ENCODE results near the gene HIGD2B. TPM values are rescaled to one million over a fixed set of nuclear protein-coding genes. Genes with fewer than 3 reads are reported as not detected.
"Not testable (repeated sequence)": the region's sequence is repeated elsewhere in the genome, so short reads cannot be mapped to it uniquely, and the experiment has no call there.

Gene HIGD2B
- total and polyA plus RNA-seq, 9 of the 15 experiments (the other 6 are each of a cell fraction or from before 2014, with no cell fraction given) = 0.04 to 0.18 (median 0.14) TPM; not detected in 6

DNA sequence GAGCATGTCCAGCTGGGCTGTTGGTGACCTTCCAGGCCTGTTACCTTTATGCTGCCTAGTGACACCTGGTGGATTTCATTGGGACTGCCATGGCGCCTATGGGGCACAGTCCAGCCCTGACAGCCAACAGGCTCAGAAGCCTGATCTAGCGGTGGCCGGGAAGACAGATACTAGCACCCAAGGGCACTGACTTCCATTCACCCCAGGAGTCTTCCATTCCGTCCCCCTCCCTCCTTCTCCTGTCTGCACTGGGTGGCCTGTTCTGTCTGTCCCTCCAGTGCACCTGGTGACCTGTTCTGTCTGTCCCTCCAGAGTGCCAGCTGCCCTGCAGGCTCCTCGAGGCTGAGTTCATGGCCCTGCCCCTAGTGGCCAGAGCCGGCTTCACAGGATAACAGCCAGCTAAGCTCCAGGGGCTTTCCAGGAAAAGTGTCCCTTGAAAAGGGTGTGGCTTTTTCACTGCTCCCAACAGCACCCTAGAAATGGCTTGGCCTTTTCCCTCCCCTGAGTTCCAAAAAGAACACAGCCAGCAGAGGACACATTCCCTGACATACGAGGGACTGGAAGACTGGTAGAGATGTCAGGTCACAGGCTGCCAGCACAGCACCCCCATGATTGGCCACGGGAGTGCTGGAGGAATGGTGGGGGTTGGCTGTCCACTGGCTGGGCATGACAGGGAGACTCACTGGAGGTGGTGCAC lies 15.2 kb downstream of the HIGD2B start (continued):
- TF ChIP-seq, protein P1, sequence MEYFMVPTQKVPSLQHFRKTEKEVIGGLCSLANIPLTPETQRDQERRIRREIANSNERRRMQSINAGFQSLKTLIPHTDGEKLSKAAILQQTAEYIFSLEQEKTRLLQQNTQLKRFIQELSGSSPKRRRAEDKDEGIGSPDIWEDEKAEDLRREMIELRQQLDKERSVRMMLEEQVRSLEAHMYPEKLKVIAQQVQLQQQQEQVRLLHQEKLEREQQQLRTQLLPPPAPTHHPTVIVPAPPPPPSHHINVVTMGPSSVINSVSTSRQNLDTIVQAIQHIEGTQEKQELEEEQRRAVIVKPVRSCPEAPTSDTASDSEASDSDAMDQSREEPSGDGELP (CRISPR knock-in tag; IDR thresholded peaks at IDR 0.05; ENCODE audit: borderline replicate concordance) = peak; percentile 65

DNA sequence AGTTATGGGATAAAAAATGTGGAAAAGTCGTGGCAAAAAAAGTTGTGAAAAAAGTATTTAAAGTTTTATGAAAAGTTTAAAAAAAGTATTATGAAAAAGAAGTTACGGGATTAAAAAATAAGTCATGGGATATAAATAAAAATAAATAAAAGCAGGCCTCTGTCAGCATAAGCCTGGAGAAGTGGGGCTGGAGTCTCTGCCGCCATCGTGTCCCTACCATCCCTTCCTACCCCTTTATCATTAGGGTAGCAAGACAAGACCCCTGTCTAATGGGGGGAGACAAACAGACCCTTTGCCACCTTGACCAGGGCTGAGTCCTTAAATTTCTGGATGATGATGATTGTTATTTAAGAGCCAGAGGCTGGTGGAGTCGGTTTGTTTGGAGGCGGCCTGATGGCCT lies 16.2 kb downstream of the HIGD2B start:
- H3K79me2 ChIP-seq (ENCODE audit: control insufficient read depth, insufficient read depth, low read length); H3K36me3 ChIP-seq (ENCODE audit: control insufficient read depth, insufficient read depth, low read length); H3K9me1 ChIP-seq (ENCODE audit: control insufficient read depth, insufficient read depth, low read length); POLR2A ChIA-PET; ATAC-seq; H3K9me3 ChIP-seq (replicated peaks; ENCODE audit: control insufficient read depth, insufficient read depth, low read depth, low read length); H3K4me3 ChIP-seq; DNase-seq (ENCODE audit: extremely low read depth in 1 of 4, low spot score in 3 of 4); H3K27ac ChIP-seq (ENCODE audit: extremely low read depth, low read depth, low read length); H3K4me2 ChIP-seq (ENCODE audit: insufficient read depth, low read length); H4K20me1 ChIP-seq (replicated peaks; ENCODE audit: control insufficient read depth, insufficient read depth, low read length); CTCF ChIA-PET (ENCODE audit: low intra/inter-chr PET ratio); H3K27me3 ChIP-seq (ENCODE audit: control insufficient read depth in 2 of 2, insufficient read depth in 2 of 2, low read length in 2 of 2); H3K4me1 ChIP-seq (replicated peaks in 1 of 2; ENCODE audit: control insufficient read depth in 2 of 2, insufficient read depth in 2 of 2, low read length in 2 of 2); H2AFZ ChIP-seq (ENCODE audit: low read depth, low read length); BruUV-seq (replicated peaks); H3K9ac ChIP-seq (ENCODE audit: insufficient read depth in 1 of 2, low read depth in 2 of 2, low read length in 2 of 2); FAIRE-seq: not testable (repeated sequence)
- WGBS (ENCODE audit: insufficient coverage, low coverage, missing lambda C conversion rate) = 19% methylated on average over 2 of the region's 6 CpGs
- in situ Hi-C loops (cut with MboI) = loop anchor here (5.0 to 25.0 kb wide), 2 partner anchors 53 to 1392 kb away; no protein-coding TSS in a partner anchor
- intact Hi-C loops (cut with micrococcal nuclease) = loop anchor here (10.0 kb wide), 1 partner anchor 65 kb away; no protein-coding TSS in a partner anchor

DNA sequence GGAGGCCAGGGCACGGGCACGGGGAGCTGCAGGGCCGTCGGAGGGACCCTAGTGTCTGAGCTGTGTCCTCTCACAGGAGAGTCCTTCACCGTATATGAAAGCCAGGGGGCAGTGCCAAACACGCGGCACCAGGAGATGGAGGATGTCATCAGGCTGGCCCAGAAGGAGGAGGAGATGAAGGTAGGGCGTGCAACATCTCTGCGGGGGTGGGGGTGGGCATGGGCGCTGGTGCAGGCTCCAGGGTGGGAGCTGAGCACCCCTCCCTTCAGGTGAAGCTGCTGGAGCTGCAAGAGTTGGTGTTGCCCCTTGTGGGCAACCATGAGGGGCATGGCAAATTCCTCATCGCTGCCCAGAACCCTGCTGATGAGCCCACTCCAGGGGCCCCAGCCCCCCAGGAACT lies 20.3 kb downstream of the HIGD2B start:
- FAIRE-seq; H3K27me3 ChIP-seq (ENCODE audit: control insufficient read depth in 2 of 2, insufficient read depth in 2 of 2, low read length in 2 of 2); intact Hi-C loops (cut with micrococcal nuclease); H2AFZ ChIP-seq (ENCODE audit: low read depth, low read length); CTCF ChIA-PET (ENCODE audit: low intra/inter-chr PET ratio); H4K20me1 ChIP-seq (replicated peaks; ENCODE audit: control insufficient read depth, insufficient read depth, low read length); H3K27ac ChIP-seq (ENCODE audit: extremely low read depth, low read depth, low read length); H3K4me1 ChIP-seq (replicated peaks in 1 of 2; ENCODE audit: control insufficient read depth in 2 of 2, insufficient read depth in 2 of 2, low read length in 2 of 2); H3K9me1 ChIP-seq (ENCODE audit: control insufficient read depth, insufficient read depth, low read length); BruUV-seq (replicated peaks); H3K4me2 ChIP-seq (ENCODE audit: insufficient read depth, low read length); H3K9me3 ChIP-seq (replicated peaks; ENCODE audit: control insufficient read depth, insufficient read depth, low read depth, low read length); ATAC-seq; DNase-seq (ENCODE audit: extremely low read depth in 1 of 4, low spot score in 3 of 4); POLR2A ChIA-PET; H3K9ac ChIP-seq (ENCODE audit: insufficient read depth in 1 of 2, low read depth in 2 of 2, low read length in 2 of 2); H3K36me3 ChIP-seq (ENCODE audit: control insufficient read depth, insufficient read depth, low read length); H3K79me2 ChIP-seq (ENCODE audit: control insufficient read depth, insufficient read depth, low read length); H3K4me3 ChIP-seq: not testable (repeated sequence)
- 0% methylated on average over 3 of the region's 11 CpGs for WGBS (ENCODE audit: insufficient coverage, low coverage, missing lambda C conversion rate)
- in situ Hi-C loops (cut with MboI) = loop anchor here (25.0 kb wide), 1 partner anchor 1397 kb away; no protein-coding TSS in a partner anchor

DNA sequence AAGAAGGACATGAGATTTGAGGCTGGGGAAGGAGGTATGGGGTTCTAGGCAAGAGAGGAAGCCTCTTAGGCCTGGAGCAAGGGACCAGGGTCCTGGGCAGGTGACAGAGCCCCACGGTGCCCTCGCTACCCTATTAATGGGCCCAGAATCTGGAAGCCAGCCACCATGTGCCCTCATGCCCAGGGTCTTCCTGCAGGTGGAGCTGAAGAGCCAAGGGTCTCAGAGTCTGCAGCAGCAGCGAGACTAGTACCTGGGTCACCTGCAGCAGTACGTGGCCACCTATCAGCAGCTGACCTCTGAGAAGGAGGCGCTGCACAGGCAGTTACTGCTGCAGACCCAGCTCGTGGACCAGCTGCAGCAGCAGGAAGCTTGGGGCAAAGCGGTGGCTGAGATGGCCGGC lies 22.1 kb downstream of the HIGD2B start:
- intact Hi-C loops (cut with micrococcal nuclease); H3K79me2 ChIP-seq (ENCODE audit: control insufficient read depth, insufficient read depth, low read length); H3K27me3 ChIP-seq (ENCODE audit: control insufficient read depth in 2 of 2, insufficient read depth in 2 of 2, low read length in 2 of 2); BruUV-seq (replicated peaks); H3K9me1 ChIP-seq (ENCODE audit: control insufficient read depth, insufficient read depth, low read length); DNase-seq (ENCODE audit: extremely low read depth in 1 of 4, low spot score in 3 of 4); H3K9me3 ChIP-seq (replicated peaks; ENCODE audit: control insufficient read depth, insufficient read depth, low read depth, low read length); ATAC-seq; H3K9ac ChIP-seq (ENCODE audit: insufficient read depth in 1 of 2, low read depth in 2 of 2, low read length in 2 of 2); FAIRE-seq; H3K4me1 ChIP-seq (replicated peaks in 1 of 2; ENCODE audit: control insufficient read depth in 2 of 2, insufficient read depth in 2 of 2, low read length in 2 of 2); H3K4me2 ChIP-seq (ENCODE audit: insufficient read depth, low read length); H2AFZ ChIP-seq (ENCODE audit: low read depth, low read length); H4K20me1 ChIP-seq (replicated peaks; ENCODE audit: control insufficient read depth, insufficient read depth, low read length); POLR2A ChIA-PET; H3K36me3 ChIP-seq (ENCODE audit: control insufficient read depth, insufficient read depth, low read length); H3K27ac ChIP-seq (ENCODE audit: extremely low read depth, low read depth, low read length); CTCF ChIA-PET (ENCODE audit: low intra/inter-chr PET ratio); H3K4me3 ChIP-seq: not testable (repeated sequence)
- in situ Hi-C loops (cut with MboI) = loop anchor here (25.0 kb wide), 1 partner anchor 1398 kb away; no protein-coding TSS in a partner anchor
- no CpG with 5 or more reads among the region's 8 CpGs for WGBS (ENCODE audit: insufficient coverage, low coverage, missing lambda C conversion rate)

Data from K562 (cell line).